ENCODE measurements around the gene MAP3K5.

GRCh38 chr6:136711644-136712043, 80.6 kb downstream of the MAP3K5 start:
- TF ChIP-seq CTCF (IDR thresholded peaks at IDR 0.05) (no peak), POLR2A (IDR thresholded peaks at IDR 0.05) (no peak), EP300 (IDR thresholded peaks at IDR 0.05) (no peak)
